Measurements from ENCODE around the gene GSDME.

The GSDME gene

DNA sequence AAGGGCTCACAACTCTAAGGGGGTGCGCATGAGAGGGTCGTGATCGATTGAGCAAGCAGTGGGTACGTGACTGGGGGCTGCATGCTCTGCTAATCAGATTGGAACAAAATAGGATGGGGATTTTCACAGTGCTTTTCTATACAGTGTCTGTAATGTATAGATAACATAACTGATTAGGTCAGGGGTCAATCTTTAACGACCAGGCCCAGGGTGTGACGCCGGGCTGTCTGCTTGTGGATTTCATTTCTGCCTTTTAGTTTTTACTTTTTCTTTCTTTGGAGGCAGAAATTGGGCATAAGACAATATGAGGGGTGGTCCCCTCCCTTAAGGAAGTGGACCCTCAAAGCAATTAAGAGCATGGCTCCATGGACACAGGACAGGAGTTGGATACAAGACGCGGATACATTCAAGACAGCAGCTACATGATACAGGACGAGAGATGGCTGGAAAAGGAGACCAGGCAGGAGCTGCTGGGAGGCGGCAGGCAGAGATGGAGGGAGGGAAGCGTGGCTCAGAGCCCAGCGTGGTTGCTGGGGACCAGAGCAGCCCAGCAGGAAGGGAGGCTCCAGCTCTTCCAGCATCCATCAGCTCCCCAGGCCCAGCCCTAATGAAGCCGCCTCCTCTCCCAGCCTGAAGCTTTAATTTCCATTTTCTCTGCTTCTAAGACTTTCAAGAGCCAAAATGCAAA lies 31.6 kb downstream of the GSDME start:
- TF ChIP-seq IKZF3 (tag by site-specific recombination; IDR thresholded peaks at IDR 0.05) (no peak), ZNF677 (tag by site-specific recombination; IDR thresholded peaks at IDR 0.05) (no peak), ZBTB20 (tag by site-specific recombination; IDR thresholded peaks at IDR 0.05) (no peak), GFI1B (tag by site-specific recombination; IDR thresholded peaks at IDR 0.05) (no peak), ZNF280C (tag by site-specific recombination; IDR thresholded peaks at IDR 0.05) (no peak), HOXC10 (CRISPR knock-in tag; IDR thresholded peaks at IDR 0.05) (no peak), ZNF26 (tag by site-specific recombination; IDR thresholded peaks at IDR 0.05) (no peak)
- TF ChIP-seq, protein P1, sequence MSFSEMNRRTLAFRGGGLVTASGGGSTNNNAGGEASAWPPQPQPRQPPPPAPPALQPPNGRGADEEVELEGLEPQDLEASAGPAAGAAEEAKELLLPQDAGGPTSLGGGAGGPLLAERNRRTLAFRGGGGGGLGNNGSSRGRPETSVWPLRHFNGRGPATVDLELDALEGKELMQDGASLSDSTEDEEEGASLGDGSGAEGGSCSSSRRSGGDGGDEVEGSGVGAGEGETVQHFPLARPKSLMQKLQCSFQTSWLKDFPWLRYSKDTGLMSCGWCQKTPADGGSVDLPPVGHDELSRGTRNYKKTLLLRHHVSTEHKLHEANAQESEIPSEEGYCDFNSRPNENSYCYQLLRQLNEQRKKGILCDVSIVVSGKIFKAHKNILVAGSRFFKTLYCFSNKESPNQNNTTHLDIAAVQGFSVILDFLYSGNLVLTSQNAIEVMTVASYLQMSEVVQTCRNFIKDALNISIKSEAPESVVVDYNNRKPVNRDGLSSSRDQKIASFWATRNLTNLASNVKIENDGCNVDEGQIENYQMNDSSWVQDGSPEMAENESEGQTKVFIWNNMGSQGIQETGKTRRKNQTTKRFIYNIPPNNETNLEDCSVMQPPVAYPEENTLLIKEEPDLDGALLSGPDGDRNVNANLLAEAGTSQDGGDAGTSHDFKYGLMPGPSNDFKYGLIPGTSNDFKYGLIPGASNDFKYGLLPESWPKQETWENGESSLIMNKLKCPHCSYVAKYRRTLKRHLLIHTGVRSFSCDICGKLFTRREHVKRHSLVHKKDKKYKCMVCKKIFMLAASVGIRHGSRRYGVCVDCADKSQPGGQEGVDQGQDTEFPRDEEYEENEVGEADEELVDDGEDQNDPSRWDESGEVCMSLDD (tag by site-specific recombination; IDR thresholded peaks at IDR 0.05), result no peak
- Histone ChIP-seq H3K9me3 (ENCODE audit: control insufficient read depth, insufficient read depth, low read depth, low read length) (no peaks in the 10 kb centered on the region), H3K36me3 (ENCODE audit: control insufficient read depth in 2 of 2, insufficient read depth in 1 of 2, low read length in 2 of 2) (no peaks in the 10 kb centered on the region), H3K4me1 (ENCODE audit: control insufficient read depth, insufficient read depth, low read length) (no peaks in the 10 kb centered on the region), H3K27ac (ENCODE audit: extremely low read depth, low read depth, low read length) (no peak overlapping the region), H3K4me3 (ENCODE audit: low read depth, low read length) (no peak overlapping the region)
- ChIA-PET CTCF (interaction anchor here (0.9 kb wide), 1 partner anchor 87 kb away, joined by 3 read pairs; no protein-coding TSS in a partner anchor), POLR2A (interaction anchor here (1.3 kb wide), 1 partner anchor 16 kb away, joined by 3 read pairs; no protein-coding TSS in a partner anchor)

GRCh38 chr7:24724451-24725190 lies 32.6 kb downstream of the GSDME start:
- Histone ChIP-seq H3K4me1 (ENCODE audit: control insufficient read depth, insufficient read depth, low read length) (no peaks in the 10 kb centered on the region), H3K9me3 (ENCODE audit: control insufficient read depth, insufficient read depth, low read depth, low read length) (no peaks in the 10 kb centered on the region), H3K27ac (ENCODE audit: extremely low read depth, low read depth, low read length) (no peak overlapping the region), H3K36me3 (ENCODE audit: control insufficient read depth in 2 of 2, insufficient read depth in 1 of 2, low read length in 2 of 2) (no peaks in the 10 kb centered on the region), H3K4me3 (ENCODE audit: low read depth, low read length) (no peak overlapping the region)
- TF ChIP-seq ZNF48 (tag by site-specific recombination; IDR thresholded peaks at IDR 0.05) (no peak), ZFHX2 (tag by site-specific recombination; conservative IDR thresholded peaks at IDR 0.05) (0 out of 2 replicates have a peak, but pooled peaks have one; percentile 11)
- ChIA-PET POLR2A (no interaction called here), CTCF (interaction anchor here (0.6 to 1.9 kb wide), 5 partner anchors 12 to 374 kb away, joined by 3 to 6 read pairs (median 5); no protein-coding TSS in a partner anchor)

DNA sequence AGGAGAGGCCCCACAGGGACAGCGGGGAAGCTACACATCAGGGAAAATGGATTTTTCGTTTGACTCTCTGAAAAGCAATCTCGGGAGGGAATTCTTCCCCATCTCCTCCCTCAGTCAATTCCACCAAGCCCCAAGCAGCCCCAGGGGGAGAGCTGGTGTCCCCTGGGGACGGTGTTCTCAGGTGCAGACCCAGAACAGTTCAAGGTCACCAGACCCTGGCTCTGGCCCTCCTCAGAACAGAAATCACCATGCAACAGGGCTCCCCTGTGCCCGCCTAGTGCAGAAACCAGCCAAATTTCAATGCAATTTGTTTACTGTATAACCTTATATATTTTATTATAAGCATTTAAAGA lies 34.1 kb downstream of the GSDME start:
- POLR2A ChIA-PET, result no interaction called here
- H3K27ac ChIP-seq (ENCODE audit: extremely low read depth, low read depth, low read length), result no peak overlapping the region
- H3K36me3 ChIP-seq (ENCODE audit: control insufficient read depth in 2 of 2, insufficient read depth in 1 of 2, low read length in 2 of 2), result no peaks in the 10 kb centered on the region
- H3K9me3 ChIP-seq (ENCODE audit: control insufficient read depth, insufficient read depth, low read depth, low read length), result no peaks in the 10 kb centered on the region
- no peak for TF ChIP-seq ZNF544 (tag by site-specific recombination; IDR thresholded peaks at IDR 0.05)
- TF ChIP-seq GLI2 (tag by site-specific recombination; IDR thresholded peaks at IDR 0.05; ENCODE audit: borderline replicate concordance, low read depth), result no peak
- no peak for TF ChIP-seq ZNF24 (tag by site-specific recombination; IDR thresholded peaks at IDR 0.05)
- 0 out of 2 replicates have a peak, but pooled peaks have one; percentile 13 for TF ChIP-seq GLIS1 (tag by site-specific recombination; IDR thresholded peaks at IDR 0.05)
- TF ChIP-seq ZBTB11 (tag by site-specific recombination; conservative IDR thresholded peaks at IDR 0.05; ENCODE audit: low read depth), result no peak
- H3K4me3 ChIP-seq (ENCODE audit: low read depth, low read length), result no peak overlapping the region
- H3K4me1 ChIP-seq (ENCODE audit: control insufficient read depth, insufficient read depth, low read length), result no peaks in the 10 kb centered on the region
- CTCF ChIA-PET, result interaction anchor here (0.6 to 2.1 kb wide), 17 partner anchors 11 to 861 kb away, joined by 3 to 11 read pairs (median 3); no protein-coding TSS in a partner anchor

All from HEK293 (cell line).